SK-N-MC (cell line): ENCODE measurements around the gene LAMC1.

Source experiments
- DNase-seq: peaks from one replicate; pipeline ENCODE4 v3.0.0-alpha.2; 2011; ENCODE audit warnings: low read depth, low spot score
- H3K27ac ChIP-seq: fragments of 200-600 bp; sonication (generic); 2 replicates; pipeline ENCODE4 v1.5.1; 2016; ENCODE audit warnings: mixed run types
- H3K36me3 ChIP-seq: fragments of 200-600 bp; sonication (generic); 2 replicates; pipeline ENCODE4 v1.6.1; 2017; ENCODE audit warnings: antibody characterized with exemption, low read length, mixed read lengths; ENCODE audit not compliant: insufficient read depth
- H3K4me3 ChIP-seq: fragments of 200-600 bp; sonication (generic); 2 replicates; pipeline ENCODE4 v1.5.1; 2016
- H3K9ac ChIP-seq: fragments of 200-600 bp; sonication (generic); 2 replicates; pipeline ENCODE4 v1.8.0; 2017; ENCODE audit warnings: mixed run types, mixed read lengths; ENCODE audit not compliant: insufficient read length
- H3K9me3 ChIP-seq: fragments of 200-600 bp; sonication (generic); 2 replicates; pipeline ENCODE4 v1.6.1; 2017; ENCODE audit warnings: low read depth, mild to moderate bottlenecking, antibody characterized with exemption, low read length, moderate library complexity, mixed read lengths
- EZH2 ChIP-seq: fragments of 200-600 bp; sonication (generic); IDR thresholded peaks from one replicate; pipeline ENCODE4 v1.6.1; 2017; ENCODE audit warnings: antibody characterized with exemption
- FOXP2 ChIP-seq: optimal IDR thresholded peaks from 2 replicates; pipeline ENCODE3; 2011; ENCODE audit warnings: mild to moderate bottlenecking, moderate library complexity; ENCODE audit not compliant: insufficient read depth; ENCODE audit errors: extremely low read length, control extremely low read depth
- POLR2AphosphoS5 ChIP-seq: IDR thresholded peaks from 2 replicates; pipeline ENCODE4 v1.6.1; 2012; ENCODE audit warnings: mild to moderate bottlenecking, low read depth, low read length, borderline replicate concordance

The LAMC1 gene

DNA sequence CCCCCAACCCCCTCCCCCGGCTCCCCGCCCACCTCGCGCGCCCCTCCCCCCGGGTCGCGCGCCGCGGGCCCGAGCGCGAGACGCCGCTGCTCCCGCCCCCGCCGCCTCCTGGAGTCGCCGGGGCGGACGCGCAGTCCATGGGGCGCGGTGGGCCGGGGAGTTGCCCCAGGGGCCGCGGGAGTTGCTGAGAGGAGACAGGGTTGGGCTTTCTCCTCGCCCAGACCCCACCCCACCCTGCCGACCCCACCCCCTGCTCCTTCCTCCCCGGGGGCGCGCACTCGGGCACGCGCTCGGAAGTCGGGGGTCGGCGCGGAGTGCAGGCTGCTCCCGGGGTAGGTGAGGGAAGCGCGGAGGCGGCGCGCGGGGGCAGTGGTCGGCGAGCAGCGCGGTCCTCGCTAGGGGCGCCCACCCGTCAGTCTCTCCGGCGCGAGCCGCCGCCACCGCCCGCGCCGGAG lies at the start of gene LAMC1:
Gene LAMC1 (plus strand): TSS at position 275 of the 455 bp plus-strand sequence. CDS start 297 bp downstream, outside the sequence.
- TF ChIP-seq EZH2 (no peak), FOXP2 (no peak), POLR2AphosphoS5 (peak; percentile 18; the same call in 1 of the 2 replicates)
- Histone ChIP-seq H3K9me3 (no peaks in the 10 kb centered on the region), H3K4me3 (peak within 1 kb of the TSS; percentile 85), H3K36me3 (no peaks in the 10 kb centered on the region), H3K27ac (peak within 1 kb of the TSS; percentile 55), H3K9ac (peak within 1 kb of the TSS; percentile 85)
- DNase-seq: no peak

DNA sequence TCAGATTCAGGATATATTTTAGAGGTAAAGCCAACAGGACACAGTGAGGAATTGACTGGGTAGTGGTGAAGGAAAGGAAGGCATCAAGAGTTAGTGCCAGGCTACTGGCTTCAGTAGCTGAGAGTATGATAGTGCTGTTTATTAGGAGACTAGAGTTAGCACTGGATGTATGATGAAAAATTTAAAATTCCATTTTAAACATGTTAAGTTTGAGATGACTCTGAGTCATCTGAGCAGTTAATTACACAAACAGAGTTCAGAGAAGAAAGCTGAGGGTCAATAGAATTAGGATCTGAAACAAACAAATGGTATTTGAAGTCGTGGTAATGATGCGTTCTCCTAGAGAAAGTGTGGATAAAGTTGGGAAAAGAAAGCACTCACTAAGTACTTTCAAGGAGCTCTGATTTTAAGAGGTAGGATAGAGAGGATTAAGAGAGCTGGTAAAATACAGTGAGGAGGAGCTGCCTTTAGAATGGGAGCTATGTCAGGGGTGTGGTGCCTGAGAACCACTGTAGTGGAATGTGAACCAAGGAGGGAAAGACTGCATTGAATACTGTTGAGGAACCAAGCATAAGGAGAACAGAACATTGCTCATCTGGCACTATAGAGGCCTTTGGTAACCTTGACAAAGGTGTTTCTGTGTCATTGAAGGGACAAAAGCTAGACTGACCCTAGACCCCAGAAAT lies 48.6 kb upstream of the LAMC1 start:
- Histone ChIP-seq H3K9ac (no peak overlapping the region), H3K9me3 (no peaks in the 10 kb centered on the region), H3K27ac (no peak overlapping the region), H3K36me3 (no peaks in the 10 kb centered on the region), H3K4me3 (no peak overlapping the region)
- no peak for DNase-seq
- no peak for TF ChIP-seq EZH2
- TF ChIP-seq POLR2AphosphoS5: no peak
- TF ChIP-seq FOXP2: no peak

DNA sequence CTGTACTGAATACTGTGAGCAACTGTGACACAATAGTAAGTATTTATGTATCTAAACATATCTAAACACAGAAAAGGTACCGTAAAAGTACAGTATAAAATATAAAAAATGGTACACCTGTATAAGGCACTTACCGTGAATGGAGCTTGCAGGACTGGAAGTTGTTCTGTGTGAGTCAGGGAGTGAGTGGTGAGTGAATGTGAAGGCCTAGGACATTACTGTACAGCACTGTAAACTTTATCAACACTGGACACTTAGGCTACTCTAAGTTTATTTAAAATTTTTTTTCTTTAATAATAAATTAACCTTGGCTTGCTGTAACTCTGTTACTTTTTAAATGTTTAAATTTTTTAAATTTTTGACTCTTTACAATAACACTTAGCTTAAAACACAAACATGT lies 45.7 kb upstream of the LAMC1 start:
- TF ChIP-seq EZH2 (no peak), FOXP2 (no peak), POLR2AphosphoS5 (no peak)
- Histone ChIP-seq H3K9ac (no peak overlapping the region), H3K36me3 (no peaks in the 10 kb centered on the region), H3K9me3 (no peaks in the 10 kb centered on the region), H3K27ac (no peak overlapping the region), H3K4me3 (no peak overlapping the region)
- DNase-seq: no peak

DNA sequence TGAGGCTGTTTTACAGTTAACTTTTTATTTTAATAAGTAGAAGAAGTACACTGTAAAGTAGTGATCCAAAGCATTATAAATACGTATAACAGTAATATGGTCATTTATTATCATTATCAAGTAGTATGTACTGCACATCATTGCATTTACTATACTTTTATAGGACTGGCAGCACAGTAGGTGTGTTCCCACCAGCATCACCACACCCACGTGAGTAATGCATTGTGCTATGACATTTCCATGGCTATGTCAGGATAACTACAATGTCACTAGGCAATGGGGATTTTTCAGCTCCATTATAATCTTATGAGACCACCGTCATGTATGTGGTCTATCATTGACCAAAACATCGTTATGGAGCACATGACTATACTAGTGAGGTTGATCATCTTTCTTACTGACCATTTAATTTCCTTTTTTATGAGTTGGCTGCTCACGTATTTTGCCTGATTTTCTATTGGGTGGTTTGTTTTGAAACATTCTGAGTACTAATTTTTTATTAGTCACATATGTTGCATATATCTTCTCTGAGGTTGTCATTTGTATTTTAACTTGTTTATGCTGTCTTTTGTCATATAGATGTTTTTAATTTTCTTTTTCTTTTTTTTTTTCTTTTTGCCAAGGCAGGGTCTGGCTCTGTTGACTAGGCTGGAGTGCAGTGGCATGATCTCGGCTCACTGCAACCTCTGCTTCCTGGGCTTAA lies 44.9 kb upstream of the LAMC1 start:
- H3K9ac ChIP-seq: no peak overlapping the region
- no peak for DNase-seq
- no peak overlapping the region for H3K27ac ChIP-seq
- no peak overlapping the region for H3K4me3 ChIP-seq
- no peaks in the 10 kb centered on the region for H3K9me3 ChIP-seq
- no peaks in the 10 kb centered on the region for H3K36me3 ChIP-seq
- TF ChIP-seq EZH2 (no peak), FOXP2 (no peak), POLR2AphosphoS5 (no peak)

GRCh38 chr1:182984138-182984537 lies 39.1 kb upstream of the LAMC1 start:
- H3K9me3 ChIP-seq: no peaks in the 10 kb centered on the region
- no peak overlapping the region for H3K9ac ChIP-seq
- H3K36me3 ChIP-seq: no peaks in the 10 kb centered on the region
- no peak overlapping the region for H3K4me3 ChIP-seq
- TF ChIP-seq FOXP2 (no peak), EZH2 (no peak), POLR2AphosphoS5 (no peak)
- no peak overlapping the region for H3K27ac ChIP-seq
- DNase-seq: no peak

- Histone ChIP-seq H3K27ac (no peak overlapping the region), H3K9me3 (no peaks in the 10 kb centered on the region), H3K36me3 (no peaks in the 10 kb centered on the region), H3K4me3 (no peak overlapping the region), H3K9ac (no peak overlapping the region)
- TF ChIP-seq FOXP2: no peak
- no peak for TF ChIP-seq EZH2
- TF ChIP-seq POLR2AphosphoS5: no peak
- no peak for DNase-seq
Observed at GRCh38 chr1:182984621-182985020, 38.6 kb upstream of the LAMC1 start.

DNA sequence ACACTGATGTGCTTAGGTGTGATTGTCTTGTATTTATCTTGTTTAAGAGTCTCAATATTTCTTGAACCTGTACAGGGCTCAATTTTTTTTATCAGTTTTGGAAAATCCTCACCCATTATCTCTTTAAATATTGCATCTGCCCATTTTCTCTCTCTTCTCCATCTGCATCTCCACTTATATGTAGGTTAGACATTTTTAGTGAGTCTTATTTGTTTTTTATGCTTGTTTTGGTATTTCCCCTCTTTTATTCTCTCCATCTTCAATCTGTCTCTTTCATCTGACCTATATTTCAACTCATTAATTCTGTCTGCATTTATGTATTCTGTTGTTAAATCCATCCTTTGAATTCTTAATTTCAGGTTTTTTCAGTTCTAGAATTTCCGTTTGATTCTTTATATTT lies 37.3 kb upstream of the LAMC1 start:
- H3K36me3 ChIP-seq: no peaks in the 10 kb centered on the region
- no peak for DNase-seq
- no peaks in the 10 kb centered on the region for H3K9me3 ChIP-seq
- no peak overlapping the region for H3K4me3 ChIP-seq
- H3K9ac ChIP-seq: no peak overlapping the region
- TF ChIP-seq POLR2AphosphoS5 (no peak), EZH2 (no peak), FOXP2 (no peak)
- H3K27ac ChIP-seq: no peak overlapping the region

DNA sequence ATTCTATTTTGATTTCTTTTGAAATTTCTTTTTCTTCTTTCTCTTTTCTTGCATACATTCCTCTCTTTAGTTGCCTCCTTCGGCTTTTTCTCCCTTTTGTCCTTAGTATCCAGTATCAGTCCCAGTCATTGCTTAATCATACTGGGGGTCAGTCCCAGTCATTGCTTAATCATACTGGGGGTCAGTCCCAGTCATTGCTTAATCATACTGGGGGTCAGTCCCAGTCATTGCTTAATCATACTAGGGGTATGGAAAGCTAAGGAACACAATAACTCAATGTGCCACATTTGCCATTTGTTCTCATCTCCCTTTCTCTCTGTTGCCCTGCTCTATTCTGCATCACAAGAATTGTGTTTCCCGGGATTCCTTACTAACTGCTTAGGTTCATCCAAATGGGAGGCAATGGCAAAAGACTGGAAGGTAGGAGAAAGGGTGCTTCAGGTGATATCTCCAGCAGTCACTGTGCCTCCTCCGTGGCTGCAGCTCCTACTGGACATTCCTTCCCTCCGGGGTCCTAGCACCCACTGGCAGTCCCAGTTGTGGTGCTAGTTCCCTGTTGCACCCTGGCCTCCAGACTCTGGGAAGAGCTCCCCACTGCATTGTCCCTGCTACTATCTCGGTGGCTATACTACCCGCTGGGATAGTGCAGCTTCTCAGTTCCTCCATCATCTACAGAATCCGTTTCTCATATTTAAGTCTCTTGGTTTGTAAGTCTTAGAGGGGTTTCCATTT lies 32.6 kb upstream of the LAMC1 start:
- H3K27ac ChIP-seq: no peak overlapping the region
- TF ChIP-seq FOXP2 (no peak), POLR2AphosphoS5 (no peak), EZH2 (no peak)
- no peaks in the 10 kb centered on the region for H3K9me3 ChIP-seq
- no peak overlapping the region for H3K9ac ChIP-seq
- no peaks in the 10 kb centered on the region for H3K36me3 ChIP-seq
- H3K4me3 ChIP-seq: no peak overlapping the region
- DNase-seq: no peak
